ENCODE results near the gene GRIFIN. TPM values are rescaled to one million over a fixed set of nuclear protein-coding genes. Genes with fewer than 3 reads are reported as not detected.
A peak's percentile ranks its signal among the peaks of the same experiment; 100 is the strongest.

GRIFIN gene
- total and polyA plus RNA-seq, 7 donors: not detected

DNA sequence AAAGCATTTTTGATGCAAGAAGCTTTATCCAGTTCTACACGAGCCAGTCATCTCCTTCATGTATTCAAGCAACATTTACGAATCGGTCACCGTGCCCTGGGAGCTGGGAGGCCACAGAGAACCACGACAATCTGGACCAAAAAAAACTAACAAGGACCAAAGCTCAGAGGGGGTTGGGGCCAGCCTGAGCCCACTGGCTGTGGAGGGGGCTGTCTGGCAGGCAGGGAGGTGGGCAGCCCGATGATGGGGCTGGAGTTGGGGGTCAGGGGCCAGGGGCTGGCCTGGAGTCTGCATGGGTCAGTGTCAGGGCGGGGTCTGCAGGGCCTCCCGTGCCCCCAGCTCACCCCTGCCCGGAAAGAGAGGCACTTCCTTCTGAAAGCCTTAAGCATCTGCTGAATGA lies 12.5 kb upstream of the GRIFIN start:
- H3K9me3 ChIP-seq: no peaks in the 10 kb centered on the region
- intact Hi-C loops (cut with DNase I): no loop called here
- WGBS, 3 donors: 15 to 24% (median 20%) methylated on average over 9 of the region's 9 CpGs
- TF ChIP-seq, protein P1, sequence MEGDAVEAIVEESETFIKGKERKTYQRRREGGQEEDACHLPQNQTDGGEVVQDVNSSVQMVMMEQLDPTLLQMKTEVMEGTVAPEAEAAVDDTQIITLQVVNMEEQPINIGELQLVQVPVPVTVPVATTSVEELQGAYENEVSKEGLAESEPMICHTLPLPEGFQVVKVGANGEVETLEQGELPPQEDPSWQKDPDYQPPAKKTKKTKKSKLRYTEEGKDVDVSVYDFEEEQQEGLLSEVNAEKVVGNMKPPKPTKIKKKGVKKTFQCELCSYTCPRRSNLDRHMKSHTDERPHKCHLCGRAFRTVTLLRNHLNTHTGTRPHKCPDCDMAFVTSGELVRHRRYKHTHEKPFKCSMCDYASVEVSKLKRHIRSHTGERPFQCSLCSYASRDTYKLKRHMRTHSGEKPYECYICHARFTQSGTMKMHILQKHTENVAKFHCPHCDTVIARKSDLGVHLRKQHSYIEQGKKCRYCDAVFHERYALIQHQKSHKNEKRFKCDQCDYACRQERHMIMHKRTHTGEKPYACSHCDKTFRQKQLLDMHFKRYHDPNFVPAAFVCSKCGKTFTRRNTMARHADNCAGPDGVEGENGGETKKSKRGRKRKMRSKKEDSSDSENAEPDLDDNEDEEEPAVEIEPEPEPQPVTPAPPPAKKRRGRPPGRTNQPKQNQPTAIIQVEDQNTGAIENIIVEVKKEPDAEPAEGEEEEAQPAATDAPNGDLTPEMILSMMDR (IDR thresholded peaks at IDR 0.05): no peak
- peaks cover 14% of the 10 kb centered on the region for H3K4me1 ChIP-seq
- DNase-seq (no peak), ATAC-seq (peak in 2 of 4 donors; percentile 2 to 25)
- no peak overlapping the region for H3K27ac ChIP-seq
- H3K27me3 ChIP-seq (ENCODE audit: insufficient read depth in 3 of 3, low read length in 2 of 3): peaks cover 0 to 23% (median 4%) of the 10 kb centered on the region in 3 donors
- H3K36me3 ChIP-seq (ENCODE audit: insufficient read depth in 1 of 2, low read depth in 1 of 2): no peaks in the 10 kb centered on the region
- H3K4me3 ChIP-seq: no peak overlapping the region

DNA sequence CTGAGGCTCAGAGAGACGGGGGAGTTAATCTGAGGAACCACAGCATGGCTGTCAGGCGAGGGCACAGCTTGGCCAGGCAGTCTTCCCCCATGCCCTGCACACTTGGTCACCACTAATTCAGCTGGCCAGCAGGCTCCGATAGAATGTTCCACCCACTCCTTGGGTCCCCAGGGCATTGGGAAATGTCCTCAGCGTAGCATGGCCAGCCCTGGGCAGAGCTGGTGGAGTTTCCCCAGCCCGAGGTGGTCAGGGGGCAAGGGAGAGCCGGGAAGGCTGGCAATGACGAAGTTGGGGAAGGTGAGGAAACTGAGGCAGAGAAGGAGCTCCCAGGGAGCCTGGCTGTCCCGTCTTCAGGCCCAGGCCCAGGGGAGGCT lies 12.1 kb upstream of the GRIFIN start:
- H3K4me3 ChIP-seq: no peak overlapping the region
- intact Hi-C loops (cut with DNase I): no loop called here
- DNase-seq (peak; percentile 80 to 87), ATAC-seq (peak; percentile 46 to 80 (median 72))
- 14 to 23% (median 19%) methylated on average over 8 of the region's 8 CpGs for WGBS, 3 donors
- H3K27me3 ChIP-seq (ENCODE audit: insufficient read depth in 3 of 3, low read length in 2 of 3): peaks cover 0 to 22% (median 3%) of the 10 kb centered on the region in 3 donors
- peaks cover 11% of the 10 kb centered on the region for H3K4me1 ChIP-seq
- H3K9me3 ChIP-seq: no peaks in the 10 kb centered on the region
- H3K36me3 ChIP-seq (ENCODE audit: insufficient read depth in 1 of 2, low read depth in 1 of 2): no peaks in the 10 kb centered on the region
- peak overlapping the region; percentile 30 for H3K27ac ChIP-seq
- TF ChIP-seq, protein P1 (IDR thresholded peaks at IDR 0.05): no peak

DNA sequence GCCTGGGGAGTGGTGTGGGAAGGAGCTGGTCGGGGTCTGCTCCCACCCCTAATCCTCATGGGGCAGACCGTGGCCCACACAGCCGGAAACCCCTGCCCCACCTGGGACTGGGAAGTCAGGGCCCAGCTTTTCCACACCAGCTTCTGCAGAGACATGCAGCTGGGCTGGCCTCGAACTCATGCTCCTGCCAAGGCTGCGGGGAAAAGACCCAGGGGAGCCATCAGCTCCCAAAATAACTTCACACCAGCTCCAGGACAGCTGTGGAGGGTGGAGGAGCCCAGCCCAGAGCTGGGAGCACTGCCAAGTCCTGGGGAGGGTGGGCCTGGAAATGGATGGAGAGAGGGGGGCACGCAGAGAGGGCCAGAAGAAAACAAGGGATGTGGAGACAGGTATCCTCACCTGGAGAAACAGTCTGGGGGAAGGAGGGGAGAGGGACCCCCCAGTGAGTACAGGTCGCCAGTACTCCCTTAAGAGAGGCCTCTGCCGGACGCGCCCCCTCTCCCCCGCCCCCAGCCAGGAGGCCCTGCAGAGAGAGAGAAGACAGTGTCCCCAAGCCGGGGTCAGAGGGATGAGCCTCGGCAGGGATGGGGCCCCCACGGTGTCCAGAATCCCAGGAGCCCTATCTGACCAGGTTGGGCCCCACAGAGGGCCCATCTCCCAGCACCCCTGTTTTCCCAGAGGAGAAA lies 11.5 kb upstream of the GRIFIN start:
- Histone ChIP-seq H3K27ac (peak overlapping the region; percentile 30), H3K36me3 (ENCODE audit: insufficient read depth in 1 of 2, low read depth in 1 of 2) (no peaks in the 10 kb centered on the region), H3K4me3 (no peak overlapping the region), H3K27me3 (ENCODE audit: insufficient read depth in 3 of 3, low read length in 2 of 3) (peaks cover 0 to 22% (median 3%) of the 10 kb centered on the region in 3 donors), H3K4me1 (peaks cover 9% of the 10 kb centered on the region), H3K9me3 (no peaks in the 10 kb centered on the region)
- 1 to 11% (median 5%) methylated on average over 11 to 14 of the region's 14 CpGs for WGBS, 3 donors
- TF ChIP-seq, protein P1 (IDR thresholded peaks at IDR 0.05): no peak
- peak; percentile 15 to 69 (median 48) for ATAC-seq
- peak in 1 of 2 donors; percentile 82 for DNase-seq
- intact Hi-C loops (cut with DNase I): no loop called here

DNA sequence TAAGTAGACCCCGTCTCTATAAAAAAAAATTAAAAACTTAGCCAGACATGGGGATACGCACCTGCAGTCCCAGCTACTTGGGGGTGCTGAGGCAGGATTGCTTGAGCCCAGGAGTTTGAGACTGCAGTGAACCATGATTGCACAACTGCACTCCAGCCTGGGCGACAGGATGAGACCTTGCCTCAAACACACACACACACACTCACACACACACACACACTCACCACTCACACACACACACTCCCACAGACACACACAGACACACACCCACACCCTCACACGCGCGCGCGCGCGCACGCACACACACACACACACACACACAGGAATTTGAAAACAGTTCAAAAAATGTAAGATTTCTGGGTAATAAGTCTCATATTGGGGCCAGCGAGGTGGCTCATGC lies 8.7 kb upstream of the GRIFIN start:
- H3K4me3 ChIP-seq: no peak overlapping the region
- H3K9me3 ChIP-seq: no peaks in the 10 kb centered on the region
- ATAC-seq: no peak
- intact Hi-C loops (cut with DNase I): no loop called here
- TF ChIP-seq, protein P1 (IDR thresholded peaks at IDR 0.05): no peak
- peaks cover 9% of the 10 kb centered on the region for H3K4me1 ChIP-seq
- H3K27ac ChIP-seq: no peak overlapping the region
- WGBS, 3 donors: 85 to 88% (median 86%) methylated on average over 12 of the region's 12 CpGs
- H3K27me3 ChIP-seq (ENCODE audit: insufficient read depth in 3 of 3, low read length in 2 of 3): peaks cover 0 to 48% (median 4%) of the 10 kb centered on the region in 3 donors
- DNase-seq: no peak
- H3K36me3 ChIP-seq (ENCODE audit: insufficient read depth in 1 of 2, low read depth in 1 of 2): no peaks in the 10 kb centered on the region

DNA sequence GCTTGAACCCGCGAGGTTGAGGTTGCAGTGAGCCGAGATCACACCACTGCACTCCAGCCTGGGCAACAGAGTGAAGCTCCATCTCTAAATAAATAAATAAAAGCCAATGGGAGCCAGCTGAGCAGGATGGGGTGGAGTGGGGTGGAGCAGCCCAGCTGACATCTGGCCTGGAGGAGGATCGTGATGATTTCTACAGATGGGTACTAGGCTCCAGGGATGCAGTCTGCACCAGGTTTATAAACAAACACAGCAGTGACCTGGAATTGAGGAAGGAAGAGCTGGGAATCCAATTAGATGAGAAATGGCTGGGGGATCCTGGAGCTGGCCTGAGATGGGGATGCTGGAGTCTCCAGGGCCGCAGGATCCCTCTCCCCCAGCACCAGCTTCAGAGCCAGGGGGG lies 7.3 kb upstream of the GRIFIN start:
- H3K36me3 ChIP-seq (ENCODE audit: insufficient read depth in 1 of 2, low read depth in 1 of 2): no peaks in the 10 kb centered on the region
- H3K4me1 ChIP-seq: peaks cover 15% of the 10 kb centered on the region
- DNase-seq: no peak
- no peaks in the 10 kb centered on the region for H3K9me3 ChIP-seq
- intact Hi-C loops (cut with DNase I): no loop called here
- TF ChIP-seq, protein P1 (IDR thresholded peaks at IDR 0.05): no peak
- H3K27me3 ChIP-seq (ENCODE audit: insufficient read depth in 3 of 3, low read length in 2 of 3): peaks cover 0 to 61% (median 9%) of the 10 kb centered on the region in 3 donors
- ATAC-seq: no peak
- WGBS, 3 donors: 38 to 51% (median 47%) methylated on average over 5 of the region's 5 CpGs
- no peak overlapping the region for H3K4me3 ChIP-seq
- H3K27ac ChIP-seq: no peak overlapping the region

Data from psoas muscle (tissue), 8 donors.